IPS DF 6.9 (cell line): ENCODE results near the gene CYP2W1.

Source experiments
- DNase-seq: peaks from one replicate; pipeline ENCODE4 v3.0.0-alpha.2; 2013; ENCODE audit warnings: low read depth, low spot score
- H3K27ac ChIP-seq: one replicate; pipeline ENCODE4 v1.5.1; 2013; ENCODE audit warnings: low read length, control low read depth
- H3K27me3 ChIP-seq: 2 replicates; pipeline ENCODE4 v1.6.1; 2013; ENCODE audit warnings: mild to moderate bottlenecking, low read length; ENCODE audit not compliant: control insufficient read depth, insufficient read depth
- H3K36me3 ChIP-seq: 2 replicates; pipeline ENCODE4 v1.6.1; 2013; ENCODE audit warnings: low read length; ENCODE audit not compliant: control insufficient read depth, insufficient read depth
- H3K4me1 ChIP-seq: 2 replicates; pipeline ENCODE4 v1.6.1; 2013; ENCODE audit warnings: low read length; ENCODE audit not compliant: control insufficient read depth, insufficient read depth
- H3K4me3 ChIP-seq: 2 replicates; pipeline ENCODE4 v1.5.1; 2013; ENCODE audit warnings: mild to moderate bottlenecking, low read length
- H3K9me3 ChIP-seq: 2 replicates; pipeline ENCODE4 v1.6.1; 2013; ENCODE audit warnings: low read length, inconsistent platforms; ENCODE audit not compliant: control insufficient read depth, insufficient read depth
- WGBS: extraction: QIAGEN DNeasy Blood & Tissue Kit; methylation state at CpG from one replicate; pipeline ENCODE4 v1.1.7; 2013; ENCODE audit warnings: mixed read lengths, missing lambda C conversion rate; ENCODE audit not compliant: insufficient read length, insufficient coverage; 5-methylcytosine and 5-hydroxymethylcytosine counted together

Gene CYP2W1

GRCh38 chr7:983004-983615, at the start of gene CYP2W1:
TSS of gene CYP2W1 (plus strand) at chr7:983181. CDS start at chr7:983212, 31 bp downstream.
- DNase-seq: no peak
- no peaks in the 10 kb centered on the region for H3K27me3 ChIP-seq
- no peaks in the 10 kb centered on the region; the same call in 1 of the 2 replicates for H3K4me1 ChIP-seq
- H3K4me3 ChIP-seq: no peak within 1 kb of the TSS
- no peaks in the 10 kb centered on the region for H3K9me3 ChIP-seq
- WGBS: no CpG with 5 or more reads among the region's 34 CpGs
- H3K36me3 ChIP-seq: no peaks in the 10 kb centered on the region; the same call in 1 of the 2 replicates
- H3K27ac ChIP-seq: no peak within 1 kb of the TSS

GRCh38 chr7:934469-935163, 48.4 kb upstream of the CYP2W1 start:
- no peak overlapping the region for H3K27ac ChIP-seq
- no CpG with 5 or more reads among the region's 34 CpGs for WGBS
- no peaks in the 10 kb centered on the region for H3K9me3 ChIP-seq
- no peaks in the 10 kb centered on the region; the same call in 1 of the 2 replicates for H3K36me3 ChIP-seq
- DNase-seq: no peak
- H3K27me3 ChIP-seq: no peaks in the 10 kb centered on the region
- H3K4me1 ChIP-seq: no peaks in the 10 kb centered on the region
- H3K4me3 ChIP-seq: no peak overlapping the region

GRCh38 chr7:935164-935873, 47.7 kb upstream of the CYP2W1 start:
- Histone ChIP-seq H3K27me3 (no peaks in the 10 kb centered on the region), H3K4me1 (no peaks in the 10 kb centered on the region), H3K4me3 (no peak overlapping the region), H3K36me3 (no peaks in the 10 kb centered on the region; the same call in 1 of the 2 replicates), H3K9me3 (no peaks in the 10 kb centered on the region), H3K27ac (no peak overlapping the region)
- no CpG with 5 or more reads among the region's 46 CpGs for WGBS
- DNase-seq: no peak

GRCh38 chr7:935874-936385, 47.1 kb upstream of the CYP2W1 start:
- no peak for DNase-seq

DNA sequence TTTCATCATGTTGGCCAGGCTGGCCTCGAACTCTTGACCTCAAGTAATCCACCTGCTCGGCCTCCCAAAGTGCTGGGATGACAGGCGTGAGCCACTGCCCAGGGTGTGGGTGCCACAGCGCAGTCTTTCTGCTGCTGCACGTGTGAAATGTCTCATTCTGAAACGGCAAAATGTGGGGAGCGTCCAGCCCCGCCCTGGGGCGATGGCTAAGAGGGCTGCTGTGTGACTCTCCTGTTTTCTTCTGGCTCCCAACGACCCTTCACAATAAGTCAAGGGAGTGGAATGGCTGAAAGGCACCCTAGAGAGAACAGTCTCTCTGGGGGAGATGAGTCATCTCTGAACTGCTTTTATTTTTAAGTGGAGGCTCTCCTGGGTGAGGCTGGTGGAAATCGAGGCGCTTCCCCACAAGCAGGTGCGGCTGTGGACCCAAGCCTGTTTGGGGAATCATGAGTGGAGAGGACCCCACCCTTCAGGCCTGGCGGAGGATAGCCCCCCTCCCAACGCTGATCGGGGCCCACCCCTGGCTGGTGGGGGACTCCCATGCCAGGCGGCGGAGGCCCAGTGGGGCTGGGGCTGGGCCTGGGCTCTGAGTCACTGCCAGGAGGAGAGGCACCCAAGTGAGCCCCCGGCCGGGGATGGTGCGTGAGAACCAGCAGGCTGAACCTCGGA, 46.5 kb upstream of the CYP2W1 start:
- Histone ChIP-seq H3K27ac (no peak overlapping the region), H3K4me3 (no peak overlapping the region), H3K27me3 (no peaks in the 10 kb centered on the region), H3K36me3 (no peaks in the 10 kb centered on the region; the same call in 1 of the 2 replicates), H3K9me3 (no peaks in the 10 kb centered on the region), H3K4me1 (no peaks in the 10 kb centered on the region)
- WGBS: no CpG with 5 or more reads among the region's 22 CpGs
- no peak for DNase-seq

More at GRCh38 chr7:935874-936385, 47.1 kb upstream of the CYP2W1 start:
- Histone ChIP-seq H3K27ac (no peak overlapping the region), H3K4me1 (no peaks in the 10 kb centered on the region), H3K27me3 (no peaks in the 10 kb centered on the region), H3K36me3 (no peaks in the 10 kb centered on the region; the same call in 1 of the 2 replicates), H3K4me3 (no peak overlapping the region), H3K9me3 (no peaks in the 10 kb centered on the region)
- no CpG with 5 or more reads among the region's 28 CpGs for WGBS

- H3K27me3 ChIP-seq: no peaks in the 10 kb centered on the region
- no peaks in the 10 kb centered on the region; the same call in 1 of the 2 replicates for H3K36me3 ChIP-seq
- no peak overlapping the region for H3K4me3 ChIP-seq
- no peaks in the 10 kb centered on the region for H3K4me1 ChIP-seq
- no peak overlapping the region for H3K27ac ChIP-seq
- H3K9me3 ChIP-seq: no peaks in the 10 kb centered on the region
- DNase-seq: no peak
- no CpG with 5 or more reads among the region's 16 CpGs for WGBS
Observed at GRCh38 chr7:937856-938484, 45.0 kb upstream of the CYP2W1 start.

- Histone ChIP-seq H3K4me1 (no peaks in the 10 kb centered on the region), H3K36me3 (no peaks in the 10 kb centered on the region; the same call in 1 of the 2 replicates), H3K27ac (no peak overlapping the region), H3K4me3 (no peak overlapping the region), H3K9me3 (no peaks in the 10 kb centered on the region), H3K27me3 (no peaks in the 10 kb centered on the region)
- no peak for DNase-seq
- no CpG with 5 or more reads among the region's 27 CpGs for WGBS
Observed at GRCh38 chr7:938546-939185, 44.3 kb upstream of the CYP2W1 start.

DNA sequence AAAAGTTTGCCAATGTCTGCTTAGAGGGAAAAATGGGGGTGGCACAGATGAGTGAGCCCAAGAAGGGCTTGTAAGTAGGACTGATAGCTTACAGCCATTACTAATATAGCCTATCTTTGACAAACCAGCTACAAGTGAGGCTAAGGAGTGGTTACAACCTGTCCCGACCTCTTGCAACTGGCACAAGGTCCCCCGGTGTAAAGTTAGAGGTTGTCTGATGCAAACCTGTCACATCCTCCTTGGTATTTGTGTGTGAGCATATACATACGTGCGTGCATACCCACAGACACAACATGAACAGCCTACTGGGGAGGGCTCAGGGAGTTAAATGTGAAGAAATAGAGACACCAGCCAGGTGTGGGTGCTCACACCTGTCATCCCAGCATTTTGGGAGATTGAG, 43.1 kb upstream of the CYP2W1 start:
- H3K4me3 ChIP-seq: no peak overlapping the region
- no peaks in the 10 kb centered on the region; the same call in 1 of the 2 replicates for H3K36me3 ChIP-seq
- H3K27me3 ChIP-seq: no peaks in the 10 kb centered on the region
- no CpG with 5 or more reads among the region's 4 CpGs for WGBS
- no peaks in the 10 kb centered on the region for H3K4me1 ChIP-seq
- no peak for DNase-seq
- no peak overlapping the region for H3K27ac ChIP-seq
- no peaks in the 10 kb centered on the region for H3K9me3 ChIP-seq

DNA sequence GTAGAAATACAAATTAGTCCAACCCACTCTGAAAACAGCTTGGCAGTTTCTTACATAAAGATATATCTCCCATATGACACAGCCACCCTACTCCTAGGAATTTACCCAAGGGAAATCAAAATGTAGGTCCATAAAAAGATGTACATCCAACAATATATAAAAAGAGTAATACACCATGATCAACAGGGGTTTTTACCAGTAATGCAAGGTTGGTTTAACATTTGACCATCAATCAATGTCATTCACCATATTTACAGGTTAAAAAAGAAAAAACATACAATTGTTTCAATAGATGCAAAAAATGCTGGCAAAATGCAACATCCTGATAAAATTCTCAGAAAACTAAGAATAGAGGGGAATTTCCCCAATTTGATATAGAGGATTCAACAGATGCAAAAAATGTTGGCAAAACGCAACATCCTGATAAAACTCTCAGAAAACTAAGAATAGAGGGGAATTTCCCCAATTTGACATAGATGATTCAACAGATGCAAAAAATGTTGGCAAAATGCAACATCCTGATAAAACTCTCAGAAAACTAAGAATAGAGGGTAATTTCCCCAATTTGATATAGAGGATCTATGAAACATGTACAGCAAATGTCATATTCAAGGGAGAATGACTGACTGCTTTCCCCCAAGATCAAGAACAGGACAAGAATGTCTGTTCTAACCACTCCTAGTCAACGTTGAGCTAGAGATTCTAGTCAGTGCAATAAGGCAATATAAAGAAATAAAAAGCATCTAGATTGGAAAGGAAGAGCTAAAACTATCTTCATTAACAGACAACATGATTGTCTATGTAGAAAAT, 42.2 kb upstream of the CYP2W1 start:
- WGBS: no CpG with 5 or more reads among the region's 2 CpGs
- Histone ChIP-seq H3K9me3 (no peaks in the 10 kb centered on the region), H3K4me1 (peaks cover 5% of the 10 kb centered on the region), H3K27me3 (no peaks in the 10 kb centered on the region), H3K4me3 (no peak overlapping the region), H3K27ac (no peak overlapping the region), H3K36me3 (no peaks in the 10 kb centered on the region; the same call in 1 of the 2 replicates)
- DNase-seq: no peak
